ENCODE results near the gene FHAD1.

GRCh38 chr1:15272009-15272781 is 25.2 kb downstream of the FHAD1 start:
- TF ChIP-seq PHF20 (CRISPR knock-in tag; IDR thresholded peaks at IDR 0.05) (no peak), ZNF292 (CRISPR knock-in tag; IDR thresholded peaks at IDR 0.05; ENCODE audit: borderline replicate concordance, low read depth) (peak; percentile 83)

All from HepG2 (cell line).